Esophagus squamous epithelium (tissue), 4 donors: ENCODE measurements around the gene PIK3C2G.

Source experiments
- CTCF ChIP-seq, 6 experiments: fragments of 450-650 bp in 4 of 6; fragments of 200-600 bp in 2 of 6; sonication (generic) in 2 of 6; IDR thresholded peaks; one replicate each; pipeline ENCODE4 v1.5.1; 2016 to 2019; ENCODE audit warnings: antibody characterized with exemption in 6 of 6, mild to moderate bottlenecking in 4 of 6, moderate library complexity in 4 of 6
- POLR2A ChIP-seq, 4 donors: fragments of 450-650 bp; IDR thresholded peaks; one replicate each; pipeline ENCODE4 v1.6.1; 2017; ENCODE audit warnings: antibody characterized with exemption in 4 of 4, mild to moderate bottlenecking in 4 of 4, moderate library complexity in 3 of 4

DNA sequence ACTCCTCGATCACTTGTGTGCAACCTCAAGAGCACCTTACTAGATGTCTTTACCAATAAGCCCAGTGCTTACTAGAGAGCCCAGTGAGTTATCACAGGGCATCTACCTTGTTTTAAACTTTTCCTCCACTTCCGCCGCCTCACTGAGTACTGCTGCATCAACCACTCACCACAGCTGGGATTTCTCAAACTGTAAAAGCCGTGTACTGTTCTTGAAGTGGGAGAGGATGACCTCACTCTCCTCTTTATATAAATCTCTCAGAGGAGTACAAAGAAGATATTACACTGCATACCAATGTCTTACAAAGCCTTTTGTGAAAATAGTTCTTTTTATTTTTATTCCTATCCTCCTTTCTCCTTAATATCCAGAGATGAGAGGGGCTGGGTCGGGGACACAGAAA, 382.4 kb downstream of the PIK3C2G start:
- TF ChIP-seq CTCF (IDR thresholded peaks at IDR 0.05) = no peak
- TF ChIP-seq POLR2A (IDR thresholded peaks at IDR 0.05) = no peak
